ENCODE data around the gene GLCCI1.
"Not testable (repeated sequence)": the region's sequence is repeated elsewhere in the genome, so short reads cannot be mapped to it uniquely, and the experiment has no call there.

The GLCCI1 gene

GRCh38 chr7:8056439-8056838 lies 87.8 kb downstream of the GLCCI1 start:
- DNase-seq: no peak

GRCh38 chr7:8057566-8057965 lies 89.0 kb downstream of the GLCCI1 start:
- DNase-seq: no peak

- no peak for DNase-seq
Measured at GRCh38 chr7:8058322-8058721, 89.7 kb downstream of the GLCCI1 start.

- no peak for DNase-seq
Measured at GRCh38 chr7:8058852-8059251, 90.3 kb downstream of the GLCCI1 start.

- DNase-seq: no peak
Measured at GRCh38 chr7:8060241-8060640, 91.6 kb downstream of the GLCCI1 start.

- not testable (repeated sequence) for DNase-seq
Measured at GRCh38 chr7:8063300-8063699, 94.7 kb downstream of the GLCCI1 start.

- no peak for DNase-seq
Measured at GRCh38 chr7:8063706-8064297, 95.2 kb downstream of the GLCCI1 start.

GRCh38 chr7:8064828-8065227 lies 96.2 kb downstream of the GLCCI1 start:
- DNase-seq: no peak

GRCh38 chr7:8065356-8065813 lies 96.8 kb downstream of the GLCCI1 start:
- no peak for DNase-seq

- no peak for DNase-seq
Measured at GRCh38 chr7:8068892-8069686, 100.5 kb downstream of the GLCCI1 start.

- DNase-seq: no peak
Measured at GRCh38 chr7:8070451-8071180, 102.0 kb downstream of the GLCCI1 start.

- no peak for DNase-seq
Measured at GRCh38 chr7:8078418-8078817, 109.8 kb downstream of the GLCCI1 start.

- no peak for DNase-seq
Measured at GRCh38 chr7:8082762-8083161, 114.2 kb downstream of the GLCCI1 start.

GRCh38 chr7:8084836-8085235 lies 116.2 kb downstream of the GLCCI1 start:
- DNase-seq: peak; percentile 33

GRCh38 chr7:8085420-8085819 lies 116.8 kb downstream of the GLCCI1 start:
- no peak for DNase-seq

GRCh38 chr7:8086239-8086638 lies 117.6 kb downstream of the GLCCI1 start:
- DNase-seq: no peak

GRCh38 chr7:8089036-8089780 lies 120.6 kb downstream of the GLCCI1 start:
- no peak for DNase-seq

GRCh38 chr7:8092140-8092539 lies 123.5 kb downstream of the GLCCI1 start:
- DNase-seq: no peak

- no peak for DNase-seq
Measured at GRCh38 chr7:8094164-8095140, 125.9 kb downstream of the GLCCI1 start.

GRCh38 chr7:8101292-8101691 lies 132.7 kb downstream of the GLCCI1 start:
- DNase-seq: not testable (repeated sequence)

GRCh38 chr7:8103282-8103681 lies 134.7 kb downstream of the GLCCI1 start:
- no peak for DNase-seq
